CD4-positive, alpha-beta memory T cell (primary cell): ENCODE results near the gene SGSM1. TPM values are rescaled to one million over a fixed set of nuclear protein-coding genes. Genes with fewer than 3 reads are reported as not detected.

ENCODE experiments used
- CTCF ChIA-PET: fragments of 350-600 bp; sonication (Branson Sonifier 250); formaldehyde crosslinking; loops from one replicate; lab custom pipeline; 2021; ENCODE audit warnings: inconsistent platforms; ENCODE audit not compliant: partially characterized antibody; lab: Charles Lee
- POLR2A ChIA-PET: fragments of 350-600 bp; sonication (Branson Sonifier 250); formaldehyde crosslinking; loops from one replicate; lab custom pipeline; 2021; ENCODE audit not compliant: partially characterized antibody; lab: Charles Lee
- DNase-seq, 5 donors: peaks; one replicate each; pipeline versions ENCODE4 v3.0.0 to v3.0.0-alpha.2; 2020 to 2022; ENCODE audit warnings: mixed read lengths in 1 of 5
- H3K27ac ChIP-seq: one replicate; pipeline ENCODE4 v1.7.0; 2013; ENCODE audit warnings: low read depth, low read length
- H3K27me3 ChIP-seq: 2 replicates; pipeline ENCODE4 v1.7.0; 2013; ENCODE audit warnings: mild to moderate bottlenecking, low read length, moderate library complexity; ENCODE audit not compliant: insufficient read depth
- H3K36me3 ChIP-seq: 2 replicates; pipeline ENCODE4 v1.7.0; 2013; ENCODE audit warnings: mild to moderate bottlenecking, low read length, moderate library complexity; ENCODE audit not compliant: insufficient read depth
- H3K4me1 ChIP-seq: 2 replicates; pipeline ENCODE4 v1.7.0; 2013; ENCODE audit warnings: mild to moderate bottlenecking, low read length, moderate library complexity; ENCODE audit not compliant: insufficient read depth
- H3K4me3 ChIP-seq, 2 donors: one replicate each; pipeline ENCODE4 v1.7.0; 2013; ENCODE audit warnings: low read length in 2 of 2, mild to moderate bottlenecking in 1 of 2
- H3K9me3 ChIP-seq, 2 donors: one replicate each; pipeline ENCODE4 v1.7.0; 2013; ENCODE audit warnings: low read length in 2 of 2, control low read depth in 1 of 2; ENCODE audit not compliant: control insufficient read depth in 1 of 2
- H3K27ac Mint-ChIP-seq, 7 donors: one replicate each; pipeline ENCODE4 v1.8.0; 2020 to 2021; ENCODE audit warnings: mixed read lengths in 7 of 7, mild to moderate bottlenecking in 6 of 7, inconsistent platforms in 3 of 7, moderate library complexity in 3 of 7
- H3K27me3 Mint-ChIP-seq, 2 donors: one replicate each; pipeline ENCODE4 v1.8.0; 2020 to 2021; ENCODE audit warnings: mixed read lengths in 2 of 2
- H3K36me3 Mint-ChIP-seq, 2 donors: one replicate each; pipeline ENCODE4 v1.8.0; 2020 to 2021; ENCODE audit warnings: mixed read lengths in 2 of 2, inconsistent platforms in 1 of 2, mild to moderate bottlenecking in 1 of 2
- H3K4me1 Mint-ChIP-seq, 4 donors: one replicate each; pipeline ENCODE4 v1.8.0; 2020 to 2021; ENCODE audit warnings: mixed read lengths in 4 of 4, mild to moderate bottlenecking in 1 of 4
- H3K4me3 Mint-ChIP-seq, 8 donors: one replicate each; pipeline ENCODE4 v1.8.0; 2020 to 2021; ENCODE audit warnings: mixed read lengths in 8 of 8, mild to moderate bottlenecking in 7 of 8, moderate library complexity in 6 of 8, inconsistent platforms in 3 of 8
- H3K9me3 Mint-ChIP-seq, 8 donors: one replicate each; pipeline ENCODE4 v1.8.0; 2020 to 2021; ENCODE audit warnings: mixed read lengths in 8 of 8, mild to moderate bottlenecking in 5 of 8, inconsistent platforms in 3 of 8, moderate library complexity in 1 of 8
- intact Hi-C: fragments of 100-400 bp; cut with micrococcal nuclease; formaldehyde crosslinking; loops from one replicate; pipeline ENCODE4 v1.15.1; 2023
- polyA plus RNA-seq, 2 donors: library from polyadenylated mRNA; unstranded; fragments of 300-500 nt; fragmentation: Illumina TruSeq; gene quantifications; one replicate each; pipeline ENCODE4 v1.2.3, GENCODE V29; 2021
- total RNA-seq, 2 experiments: library from RNA; stranded (reverse); gene quantifications; one replicate each; pipeline ENCODE4 v1.2.3, GENCODE V29; 2021

The SGSM1 gene
- total and polyA plus RNA-seq, 4 experiments from 2014 or later = 0.08 to 3.4 (median 2.0) TPM

GRCh38 chr22:24843048-24843447 is 37.0 kb downstream of the SGSM1 start:
- no peaks in the 10 kb centered on the region for H3K9me3 ChIP-seq
- H3K4me3 ChIP-seq = no peak overlapping the region
- CTCF ChIA-PET = interaction anchor here (0.7 kb wide), 1 partner anchor 75 kb away, joined by 3 read pairs; no protein-coding TSS in a partner anchor
- no peaks in the 10 kb centered on the region for H3K36me3 ChIP-seq
- no peaks in the 10 kb centered on the region for H3K27me3 Mint-ChIP-seq
- no peak for DNase-seq
- peak overlapping the region in 1 of 8 donors; percentile 43 for H3K4me3 Mint-ChIP-seq
- peaks cover 4 to 17% (median 14%) of the 10 kb centered on the region in 4 donors for H3K4me1 Mint-ChIP-seq
- H3K27me3 ChIP-seq = no peaks in the 10 kb centered on the region
- H3K9me3 Mint-ChIP-seq = no peaks in the 10 kb centered on the region
- intact Hi-C loops = no loop called here
- H3K4me1 ChIP-seq = no peaks in the 10 kb centered on the region
- peak overlapping the region in 1 of 7 donors; percentile 67 for H3K27ac Mint-ChIP-seq
- H3K27ac ChIP-seq = no peak overlapping the region
- POLR2A ChIA-PET = no interaction called here
- no peaks in the 10 kb centered on the region for H3K36me3 Mint-ChIP-seq

- CTCF ChIA-PET = interaction anchor here (1.3 to 1.7 kb wide), 2 partner anchors 32 to 42 kb away, joined by 3 to 4 read pairs; no protein-coding TSS in a partner anchor
- Mint-ChIP-seq H3K4me3 (peak overlapping the region in 2 of 8 donors; percentile 6 to 34), H3K9me3 (no peaks in the 10 kb centered on the region), H3K36me3 (no peaks in the 10 kb centered on the region), H3K4me1 (peaks cover 3 to 19% (median 14%) of the 10 kb centered on the region in 4 donors), H3K27ac (peak overlapping the region in 1 of 7 donors; percentile 32), H3K27me3 (no peaks in the 10 kb centered on the region)
- Histone ChIP-seq H3K4me1 (no peaks in the 10 kb centered on the region), H3K9me3 (no peaks in the 10 kb centered on the region), H3K4me3 (no peak overlapping the region), H3K27me3 (no peaks in the 10 kb centered on the region), H3K27ac (no peak overlapping the region), H3K36me3 (no peaks in the 10 kb centered on the region)
- DNase-seq = no peak
- POLR2A ChIA-PET = no interaction called here
- intact Hi-C loops = no loop called here
Observed at GRCh38 chr22:24845041-24845898, 39.3 kb downstream of the SGSM1 start.

- CTCF ChIA-PET = interaction anchor here (1.2 to 2.1 kb wide), 2 partner anchors 22 to 78 kb away, joined by 3 to 8 read pairs; no protein-coding TSS in a partner anchor
- H3K4me1 ChIP-seq = no peaks in the 10 kb centered on the region
- no peaks in the 10 kb centered on the region for H3K27me3 Mint-ChIP-seq
- H3K27ac Mint-ChIP-seq = no peak overlapping the region
- H3K9me3 Mint-ChIP-seq = no peaks in the 10 kb centered on the region
- no peaks in the 10 kb centered on the region for H3K36me3 Mint-ChIP-seq
- no peaks in the 10 kb centered on the region for H3K27me3 ChIP-seq
- intact Hi-C loops = no loop called here
- H3K4me1 Mint-ChIP-seq = peaks cover 7 to 22% (median 14%) of the 10 kb centered on the region in 4 donors
- H3K4me3 ChIP-seq = no peak overlapping the region
- H3K36me3 ChIP-seq = no peaks in the 10 kb centered on the region
- H3K4me3 Mint-ChIP-seq = no peak overlapping the region
- DNase-seq = no peak
- no peaks in the 10 kb centered on the region for H3K9me3 ChIP-seq
- no peak overlapping the region for H3K27ac ChIP-seq
- POLR2A ChIA-PET = no interaction called here
Observed at GRCh38 chr22:24847490-24847889, 41.5 kb downstream of the SGSM1 start.

GRCh38 chr22:24848559-24849168 is 42.7 kb downstream of the SGSM1 start:
- H3K4me1 Mint-ChIP-seq = peaks cover 7 to 22% (median 14%) of the 10 kb centered on the region in 4 donors
- Histone ChIP-seq H3K9me3 (no peaks in the 10 kb centered on the region), H3K4me3 (no peak overlapping the region), H3K4me1 (no peaks in the 10 kb centered on the region), H3K36me3 (no peaks in the 10 kb centered on the region), H3K27me3 (no peaks in the 10 kb centered on the region), H3K27ac (no peak overlapping the region)
- intact Hi-C loops = no loop called here
- H3K36me3 Mint-ChIP-seq = no peaks in the 10 kb centered on the region
- H3K4me3 Mint-ChIP-seq = no peak overlapping the region
- ChIA-PET CTCF (interaction anchor here (1.2 to 4.8 kb wide), 9 partner anchors 7 to 79 kb away, joined by 3 to 105 read pairs (median 7); partner anchors contain the start of gene SGSM1), POLR2A (no interaction called here)
- H3K9me3 Mint-ChIP-seq = no peaks in the 10 kb centered on the region
- H3K27ac Mint-ChIP-seq = no peak overlapping the region
- H3K27me3 Mint-ChIP-seq = no peaks in the 10 kb centered on the region
- DNase-seq = no peak

- ChIA-PET POLR2A (no interaction called here), CTCF (no interaction called here)
- Histone ChIP-seq H3K4me3 (no peak overlapping the region), H3K36me3 (no peaks in the 10 kb centered on the region), H3K9me3 (no peaks in the 10 kb centered on the region), H3K4me1 (no peaks in the 10 kb centered on the region), H3K27ac (no peak overlapping the region), H3K27me3 (no peaks in the 10 kb centered on the region)
- Mint-ChIP-seq H3K4me3 (no peak overlapping the region), H3K9me3 (no peaks in the 10 kb centered on the region), H3K4me1 (no peaks in the 10 kb centered on the region), H3K27ac (peak overlapping the region in 1 of 7 donors; percentile 10), H3K36me3 (peaks cover 6 to 15% of the 10 kb centered on the region in 2 donors), H3K27me3 (no peaks in the 10 kb centered on the region)
- no peak for DNase-seq
- intact Hi-C loops = no loop called here
Observed at GRCh38 chr22:24855794-24856193, 49.8 kb downstream of the SGSM1 start.

DNA sequence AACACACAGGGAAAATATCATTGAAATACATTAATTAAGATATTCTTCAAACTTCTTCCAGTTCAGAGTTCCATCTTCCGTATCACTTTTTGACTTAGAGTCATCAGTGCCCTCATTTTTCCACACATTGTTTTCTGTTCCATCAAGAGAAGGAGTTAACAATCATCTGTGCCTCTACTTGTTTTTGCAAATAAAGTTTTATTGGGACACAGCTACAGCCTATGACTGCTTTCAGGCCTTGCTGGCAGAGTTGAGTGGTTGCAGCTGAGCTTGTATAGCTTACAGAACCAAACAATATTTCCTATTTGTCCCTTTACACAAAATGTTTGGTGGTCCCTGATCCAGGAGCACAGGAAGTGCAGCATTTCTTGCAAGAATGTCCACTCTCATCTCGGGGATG is 51.6 kb downstream of the SGSM1 start:
- no peak overlapping the region for H3K27ac Mint-ChIP-seq
- CTCF ChIA-PET = interaction anchor here (1.0 to 1.4 kb wide), 2 partner anchors 9 to 88 kb away, joined by 3 read pairs; no protein-coding TSS in a partner anchor
- no peaks in the 10 kb centered on the region for H3K9me3 Mint-ChIP-seq

GRCh38 chr22:24859587-24859986 is 53.6 kb downstream of the SGSM1 start:
- ChIA-PET CTCF (interaction anchor here (2.0 kb wide), 1 partner anchor 9 kb away, joined by 6 read pairs; no protein-coding TSS in a partner anchor), POLR2A (no interaction called here)
- no peaks in the 10 kb centered on the region for H3K36me3 ChIP-seq
- H3K36me3 Mint-ChIP-seq = peaks cover 6 to 18% of the 10 kb centered on the region in 2 donors
- DNase-seq = no peak
- H3K4me1 ChIP-seq = no peaks in the 10 kb centered on the region
- H3K9me3 Mint-ChIP-seq = no peaks in the 10 kb centered on the region
- H3K9me3 ChIP-seq = no peaks in the 10 kb centered on the region
- H3K4me3 Mint-ChIP-seq = no peak overlapping the region
- no peak overlapping the region for H3K4me3 ChIP-seq
- H3K27me3 ChIP-seq = no peaks in the 10 kb centered on the region
- H3K27me3 Mint-ChIP-seq = no peaks in the 10 kb centered on the region
- intact Hi-C loops = no loop called here
- H3K27ac Mint-ChIP-seq = peak overlapping the region in 1 of 7 donors; percentile 26
- H3K27ac ChIP-seq = no peak overlapping the region
- no peaks in the 10 kb centered on the region for H3K4me1 Mint-ChIP-seq

More for the DNA sequence above, 51.6 kb downstream of the SGSM1 start:
- no peaks in the 10 kb centered on the region for H3K27me3 ChIP-seq
- no peak overlapping the region for H3K27ac ChIP-seq
- H3K4me3 ChIP-seq = no peak overlapping the region
- POLR2A ChIA-PET = no interaction called here
- Mint-ChIP-seq H3K4me3 (no peak overlapping the region), H3K27me3 (no peaks in the 10 kb centered on the region), H3K4me1 (no peaks in the 10 kb centered on the region), H3K36me3 (peaks cover 6 to 15% of the 10 kb centered on the region in 2 donors)
- H3K4me1 ChIP-seq = no peaks in the 10 kb centered on the region
- DNase-seq = no peak
- intact Hi-C loops = no loop called here
- H3K9me3 ChIP-seq = no peaks in the 10 kb centered on the region
- no peaks in the 10 kb centered on the region for H3K36me3 ChIP-seq
